ENCODE data around the gene C11orf91.

DNA sequence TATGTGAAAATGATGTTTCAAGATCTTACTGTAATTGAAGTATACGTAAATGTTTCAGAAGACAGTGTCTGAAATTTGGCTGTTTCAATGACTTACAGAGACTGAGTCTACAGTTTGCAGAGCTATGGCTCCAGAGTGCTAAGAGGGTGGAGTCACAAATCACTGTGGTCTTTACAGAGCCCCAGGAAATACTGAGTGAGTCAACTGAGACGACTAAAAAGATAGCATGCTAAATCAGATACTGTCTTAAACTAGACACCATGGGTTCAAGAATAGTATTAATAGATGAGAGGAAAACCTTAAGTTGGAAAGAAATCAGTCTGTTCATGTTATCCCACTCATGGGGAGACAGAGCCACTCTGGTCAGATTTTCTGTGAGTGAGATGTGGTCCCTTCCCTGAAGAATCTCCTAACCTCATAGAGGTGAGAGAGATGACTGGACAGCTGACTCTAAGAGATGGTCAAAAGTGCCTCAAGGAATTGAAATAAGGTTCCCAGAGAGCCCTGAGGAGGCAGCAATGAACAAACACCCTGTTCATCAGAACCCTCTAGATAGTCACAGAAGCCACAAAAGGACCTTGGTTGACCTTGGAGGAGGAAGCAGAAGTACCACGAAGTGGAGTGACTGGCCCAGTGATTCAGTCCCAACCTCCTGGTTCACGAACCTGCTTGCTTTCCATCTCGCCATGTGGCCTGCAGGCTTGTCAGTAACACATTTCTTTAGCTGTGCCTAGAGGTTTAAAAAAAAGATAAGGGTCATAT, 30.2 kb downstream of the C11orf91 start:
- TF ChIP-seq RAD21 (IDR thresholded peaks at IDR 0.05; ENCODE audit: low read length): no peak
- TF ChIP-seq, protein P1, sequence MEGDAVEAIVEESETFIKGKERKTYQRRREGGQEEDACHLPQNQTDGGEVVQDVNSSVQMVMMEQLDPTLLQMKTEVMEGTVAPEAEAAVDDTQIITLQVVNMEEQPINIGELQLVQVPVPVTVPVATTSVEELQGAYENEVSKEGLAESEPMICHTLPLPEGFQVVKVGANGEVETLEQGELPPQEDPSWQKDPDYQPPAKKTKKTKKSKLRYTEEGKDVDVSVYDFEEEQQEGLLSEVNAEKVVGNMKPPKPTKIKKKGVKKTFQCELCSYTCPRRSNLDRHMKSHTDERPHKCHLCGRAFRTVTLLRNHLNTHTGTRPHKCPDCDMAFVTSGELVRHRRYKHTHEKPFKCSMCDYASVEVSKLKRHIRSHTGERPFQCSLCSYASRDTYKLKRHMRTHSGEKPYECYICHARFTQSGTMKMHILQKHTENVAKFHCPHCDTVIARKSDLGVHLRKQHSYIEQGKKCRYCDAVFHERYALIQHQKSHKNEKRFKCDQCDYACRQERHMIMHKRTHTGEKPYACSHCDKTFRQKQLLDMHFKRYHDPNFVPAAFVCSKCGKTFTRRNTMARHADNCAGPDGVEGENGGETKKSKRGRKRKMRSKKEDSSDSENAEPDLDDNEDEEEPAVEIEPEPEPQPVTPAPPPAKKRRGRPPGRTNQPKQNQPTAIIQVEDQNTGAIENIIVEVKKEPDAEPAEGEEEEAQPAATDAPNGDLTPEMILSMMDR (conservative IDR thresholded peaks at IDR 0.05; ENCODE audit: low read depth, low read length): 0 out of 2 replicates have a peak, but pooled peaks have one; percentile 1

Data from IMR-90 (cell line).